ENCODE data around the gene ATF7. TPM values are rescaled to one million over a fixed set of nuclear protein-coding genes. Genes with fewer than 3 reads are reported as not detected.

Gene ATF7
- polyA plus RNA-seq (ENCODE audit: low read depth in 6 of 6), result 10 to 100 TPM; 12.2 to 18.7 (median 16.2) TPM

DNA sequence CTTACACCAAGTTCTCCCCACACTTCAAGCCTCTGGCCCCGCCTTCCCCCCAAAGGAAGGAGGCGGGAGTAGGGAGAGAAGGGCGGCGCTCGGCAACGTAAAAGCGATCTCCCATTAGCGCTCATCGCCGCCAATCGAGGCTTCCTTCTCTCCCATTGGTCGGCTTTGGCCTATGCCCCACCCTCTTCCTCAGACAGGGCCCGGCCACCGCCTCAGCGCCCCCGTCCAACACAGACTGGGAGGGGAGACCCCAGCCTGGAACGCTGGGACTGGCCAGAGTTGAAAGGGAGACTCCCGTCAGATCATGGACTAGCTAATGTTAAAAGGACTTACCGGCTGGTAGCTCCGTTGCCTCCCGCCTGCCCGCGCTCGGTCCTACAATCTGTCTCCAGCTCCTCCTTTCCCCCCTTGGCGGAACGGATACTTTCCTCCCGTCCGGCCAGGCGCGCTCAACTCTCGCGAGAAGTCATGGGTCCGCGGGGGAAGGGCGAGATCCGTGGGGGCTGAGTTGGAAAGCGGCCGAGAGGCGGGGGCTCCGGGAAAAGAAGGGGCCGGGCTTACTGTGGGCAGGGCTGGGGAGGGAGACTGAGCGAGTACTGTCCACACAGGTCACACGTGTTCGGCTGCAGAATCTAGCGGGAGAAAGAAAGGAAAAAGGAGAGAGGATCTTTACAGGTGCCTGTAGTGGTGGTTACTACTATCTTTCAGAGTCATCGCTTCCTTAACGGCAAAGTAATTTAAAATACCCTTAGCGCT is at the start of gene ATF7:
Gene ATF7 (minus strand): TSS at position 437 of the 756 bp plus-strand sequence. CDS start 25,382 bp downstream, outside the sequence.
- peak within 1 kb of the TSS; percentile 95 to 99 (median 98) for H3K27ac Mint-ChIP-seq
- H3K4me3 Mint-ChIP-seq, result peak within 1 kb of the TSS; percentile 90 to 100 (median 98)
- no peaks in the 10 kb centered on the region for H3K27me3 Mint-ChIP-seq
- peak; percentile 94 for ATAC-seq (ENCODE audit: low read depth in 2 of 2)
- H3K36me3 Mint-ChIP-seq, result no peaks in the 10 kb centered on the region
- H3K4me1 Mint-ChIP-seq, result peaks cover 28 to 45% (median 34%) of the 10 kb centered on the region in 3 donors
- no peaks in the 10 kb centered on the region for H3K9me3 Mint-ChIP-seq
- DNase-seq, result peak; percentile 99

- Mint-ChIP-seq H3K27me3 (peaks cover 13 to 30% (median 22%) of the 10 kb centered on the region in 3 donors), H3K4me3 (peak overlapping the region; percentile 88 to 100 (median 96)), H3K36me3 (peaks cover 0 to 4% of the 10 kb centered on the region in 2 donors), H3K27ac (peak overlapping the region; percentile 1 to 97 (median 96)), H3K9me3 (no peaks in the 10 kb centered on the region), H3K4me1 (peaks cover 10 to 41% (median 39%) of the 10 kb centered on the region in 3 donors)
- no peak for DNase-seq
- ATAC-seq (ENCODE audit: low read depth in 2 of 2), result no peak
Observed at GRCh38 chr12:53674977-53675700, 49.0 kb upstream of the ATF7 start.

GRCh38 chr12:53670971-53671370 is 44.8 kb upstream of the ATF7 start:
- no peak for DNase-seq
- Mint-ChIP-seq H3K27me3 (no peaks in the 10 kb centered on the region), H3K36me3 (peaks cover 0 to 8% of the 10 kb centered on the region in 2 donors), H3K4me3 (peak overlapping the region in 1 of 8 donors; percentile 31), H3K9me3 (no peaks in the 10 kb centered on the region), H3K4me1 (peaks cover 10 to 33% (median 31%) of the 10 kb centered on the region in 3 donors), H3K27ac (no peak overlapping the region)
- ATAC-seq (ENCODE audit: low read depth in 2 of 2), result no peak

DNA sequence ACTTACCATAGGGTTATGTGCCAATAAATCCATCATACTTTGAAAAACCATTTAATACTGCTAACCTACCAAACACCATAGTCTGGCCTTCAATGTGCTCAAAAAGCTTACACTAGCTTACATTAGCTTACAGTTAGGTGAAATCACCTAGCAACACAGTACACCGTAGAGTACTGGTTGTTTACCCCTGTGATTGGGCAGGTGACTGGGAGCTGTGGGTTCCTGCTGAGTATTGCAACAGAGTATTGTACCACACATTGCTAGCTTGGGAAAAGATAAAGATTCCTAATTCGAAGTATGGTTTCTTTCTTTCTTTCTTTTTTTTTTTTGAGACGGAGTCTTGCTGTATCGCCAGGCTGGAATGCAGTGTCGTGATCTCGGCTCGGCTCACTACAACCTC is 44.1 kb upstream of the ATF7 start:
- no peak for DNase-seq
- Mint-ChIP-seq H3K4me3 (no peak overlapping the region), H3K9me3 (no peaks in the 10 kb centered on the region), H3K36me3 (peaks cover 0 to 8% of the 10 kb centered on the region in 2 donors), H3K4me1 (peaks cover 10 to 33% (median 24%) of the 10 kb centered on the region in 3 donors), H3K27ac (no peak overlapping the region), H3K27me3 (no peaks in the 10 kb centered on the region)
- no peak for ATAC-seq (ENCODE audit: low read depth in 2 of 2)

GRCh38 chr12:53667080-53667479 is 40.9 kb upstream of the ATF7 start:
- ATAC-seq (ENCODE audit: low read depth in 2 of 2) (no peak), DNase-seq (no peak)
- no peak overlapping the region for H3K27ac Mint-ChIP-seq
- H3K4me3 Mint-ChIP-seq, result no peak overlapping the region
- no peaks in the 10 kb centered on the region for H3K9me3 Mint-ChIP-seq
- H3K4me1 Mint-ChIP-seq, result peaks cover 4 to 24% (median 10%) of the 10 kb centered on the region in 3 donors
- H3K36me3 Mint-ChIP-seq, result peaks cover 7 to 18% of the 10 kb centered on the region in 2 donors
- no peaks in the 10 kb centered on the region for H3K27me3 Mint-ChIP-seq

GRCh38 chr12:53664936-53665335 is 38.8 kb upstream of the ATF7 start:
- no peaks in the 10 kb centered on the region for H3K27me3 Mint-ChIP-seq
- peaks cover 7 to 13% of the 10 kb centered on the region in 2 donors for H3K36me3 Mint-ChIP-seq
- no peak overlapping the region for H3K4me3 Mint-ChIP-seq
- peaks cover 4 to 11% (median 10%) of the 10 kb centered on the region in 3 donors for H3K4me1 Mint-ChIP-seq
- ATAC-seq (ENCODE audit: low read depth in 2 of 2) (no peak), DNase-seq (no peak)
- H3K27ac Mint-ChIP-seq, result peak overlapping the region in 1 of 6 donors; percentile 1
- H3K9me3 Mint-ChIP-seq, result no peaks in the 10 kb centered on the region

- H3K9me3 Mint-ChIP-seq, result no peaks in the 10 kb centered on the region
- peaks cover 7 to 9% of the 10 kb centered on the region in 2 donors for H3K36me3 Mint-ChIP-seq
- ATAC-seq (ENCODE audit: low read depth in 2 of 2) (no peak), DNase-seq (no peak)
- H3K27ac Mint-ChIP-seq, result peak overlapping the region in 1 of 6 donors; percentile 22
- H3K4me1 Mint-ChIP-seq, result peaks cover 0 to 6% (median 4%) of the 10 kb centered on the region in 3 donors
- no peaks in the 10 kb centered on the region for H3K27me3 Mint-ChIP-seq
- no peak overlapping the region for H3K4me3 Mint-ChIP-seq
Observed at GRCh38 chr12:53664191-53664590, 38.0 kb upstream of the ATF7 start.

DNA sequence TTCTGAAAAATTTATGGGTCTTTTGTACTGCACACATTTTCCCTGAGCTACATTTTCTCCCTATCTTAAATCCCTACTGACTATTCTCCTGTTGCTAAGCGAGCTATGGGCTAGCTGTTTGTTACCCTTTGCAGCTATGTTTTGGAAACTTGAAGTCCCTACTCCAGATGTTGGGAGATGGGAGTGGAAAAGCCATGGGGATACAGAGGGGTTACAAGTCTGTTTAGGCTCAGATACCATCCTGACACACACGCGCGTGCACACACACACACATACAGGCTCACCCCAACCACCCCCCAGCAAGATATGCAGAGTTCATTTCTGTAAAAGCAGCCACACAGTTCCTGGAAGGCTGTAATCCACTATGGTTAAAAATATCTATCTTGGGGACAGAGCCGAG is 33.9 kb upstream of the ATF7 start:
- peaks cover 7 to 9% of the 10 kb centered on the region in 2 donors for H3K36me3 Mint-ChIP-seq
- peaks cover 0 to 4% (median 1%) of the 10 kb centered on the region in 3 donors for H3K4me1 Mint-ChIP-seq
- no peak for DNase-seq
- H3K9me3 Mint-ChIP-seq, result no peaks in the 10 kb centered on the region
- no peak overlapping the region for H3K4me3 Mint-ChIP-seq
- no peak overlapping the region for H3K27ac Mint-ChIP-seq
- ATAC-seq (ENCODE audit: low read depth in 2 of 2), result no peak
- no peaks in the 10 kb centered on the region for H3K27me3 Mint-ChIP-seq

GRCh38 chr12:53659571-53659981 is 33.4 kb upstream of the ATF7 start:
- Mint-ChIP-seq H3K27ac (no peak overlapping the region), H3K4me3 (no peak overlapping the region), H3K9me3 (no peaks in the 10 kb centered on the region), H3K36me3 (peaks cover 7 to 8% of the 10 kb centered on the region in 2 donors), H3K27me3 (no peaks in the 10 kb centered on the region), H3K4me1 (peaks cover 0 to 3% (median 0%) of the 10 kb centered on the region in 3 donors)
- DNase-seq (no peak), ATAC-seq (ENCODE audit: low read depth in 2 of 2) (no peak)

GRCh38 chr12:53659011-53659551 is 32.9 kb upstream of the ATF7 start:
- Mint-ChIP-seq H3K36me3 (peaks cover 4 to 7% of the 10 kb centered on the region in 2 donors), H3K27ac (no peak overlapping the region), H3K4me1 (peaks cover 0 to 3% (median 0%) of the 10 kb centered on the region in 3 donors), H3K9me3 (no peaks in the 10 kb centered on the region), H3K27me3 (no peaks in the 10 kb centered on the region), H3K4me3 (no peak overlapping the region)
- no peak for DNase-seq
- ATAC-seq (ENCODE audit: low read depth in 2 of 2), result no peak

GRCh38 chr12:53657041-53657440 is 30.9 kb upstream of the ATF7 start:
- Mint-ChIP-seq H3K4me3 (no peak overlapping the region), H3K27me3 (no peaks in the 10 kb centered on the region), H3K9me3 (no peaks in the 10 kb centered on the region), H3K4me1 (no peaks in the 10 kb centered on the region), H3K36me3 (no peaks in the 10 kb centered on the region), H3K27ac (peak overlapping the region in 1 of 6 donors; percentile 38)
- ATAC-seq (ENCODE audit: low read depth in 2 of 2), result no peak
- no peak for DNase-seq

- Mint-ChIP-seq H3K9me3 (no peaks in the 10 kb centered on the region), H3K36me3 (no peaks in the 10 kb centered on the region), H3K27ac (no peak overlapping the region), H3K4me3 (no peak overlapping the region), H3K4me1 (no peaks in the 10 kb centered on the region), H3K27me3 (no peaks in the 10 kb centered on the region)
- DNase-seq (no peak), ATAC-seq (ENCODE audit: low read depth in 2 of 2) (no peak)
Observed at GRCh38 chr12:53653595-53653994, 27.4 kb upstream of the ATF7 start.

GRCh38 chr12:53652366-53652765 is 26.2 kb upstream of the ATF7 start:
- no peak for DNase-seq
- no peaks in the 10 kb centered on the region for H3K4me1 Mint-ChIP-seq
- H3K4me3 Mint-ChIP-seq, result no peak overlapping the region
- H3K27me3 Mint-ChIP-seq, result no peaks in the 10 kb centered on the region
- H3K36me3 Mint-ChIP-seq, result no peaks in the 10 kb centered on the region
- no peak for ATAC-seq (ENCODE audit: low read depth in 2 of 2)
- H3K27ac Mint-ChIP-seq, result peak overlapping the region in 1 of 6 donors; percentile 14
- H3K9me3 Mint-ChIP-seq, result no peaks in the 10 kb centered on the region
